ENCODE measurements around the gene MORN5.

MORN5 gene

GRCh38 chr9:122145592-122145863, 14.2 kb upstream of the MORN5 start:
- H3K27me3 ChIP-seq, result no peaks in the 10 kb centered on the region
- no peaks in the 10 kb centered on the region for H3K9me3 ChIP-seq (replicated peaks in 1 of 11)
- peaks cover 80 to 95% (median 91%) of the 10 kb centered on the region in 11 experiments for H3K36me3 ChIP-seq
- H3K27ac ChIP-seq, result no peak overlapping the region
- no peak overlapping the region for H3K4me2 ChIP-seq
- H3K9ac ChIP-seq, result no peak overlapping the region
- no peaks in the 10 kb centered on the region for H3K4me1 ChIP-seq
- H3K4me3 ChIP-seq, result no peak overlapping the region
- H4K20me1 ChIP-seq, result peaks cover 0 to 29% (median 20%) of the 10 kb centered on the region in 11 experiments; a peak in 11 of 22 replicates
- TF ChIP-seq Cebpa-rat (IDR thresholded peaks at IDR 0.05), result no peak

DNA sequence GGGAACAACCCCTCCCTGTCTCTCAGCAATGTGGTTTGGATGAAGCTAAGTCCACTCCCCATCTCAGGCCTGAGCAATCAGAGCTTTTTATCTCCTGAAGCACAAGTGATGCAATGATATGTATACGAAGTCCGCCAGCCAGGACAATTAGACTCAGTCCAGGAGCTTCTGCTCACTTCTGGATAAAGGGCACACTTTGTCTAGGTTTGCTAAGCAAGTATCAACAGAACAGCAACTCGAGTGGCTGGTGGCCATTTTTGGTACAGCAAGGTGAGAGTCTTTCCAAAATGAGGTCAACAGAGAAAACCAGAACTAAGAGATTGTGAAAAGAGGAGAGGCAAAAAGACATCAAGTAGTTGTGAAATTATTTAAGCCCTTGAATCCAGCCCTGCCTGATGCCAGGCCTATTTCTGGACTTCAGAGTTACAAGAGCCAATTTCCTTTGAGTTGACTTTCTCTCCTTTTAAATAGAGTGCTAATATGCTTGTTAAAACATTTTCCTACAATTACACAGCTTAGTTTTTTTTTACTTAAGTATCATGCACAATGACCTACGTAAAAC, 8.4 kb upstream of the MORN5 start:
- peaks cover 0 to 67% (median 46%) of the 10 kb centered on the region in 11 experiments; a peak in 17 of 22 replicates for H4K20me1 ChIP-seq
- H3K9ac ChIP-seq, result no peak overlapping the region
- H3K36me3 ChIP-seq, result peaks cover 58 to 73% (median 64%) of the 10 kb centered on the region in 11 experiments
- no peak overlapping the region for H3K4me3 ChIP-seq
- no peak overlapping the region for H3K27ac ChIP-seq
- no peak overlapping the region for H3K4me2 ChIP-seq
- 0 out of 22 replicates have a peak, but pooled peaks of 1 of the 11 experiments have one; percentile 12 for TF ChIP-seq Cebpa-rat (IDR thresholded peaks at IDR 0.05)
- H3K27me3 ChIP-seq, result no peaks in the 10 kb centered on the region
- H3K4me1 ChIP-seq, result peaks cover 0 to 22% (median 2%) of the 10 kb centered on the region in 10 experiments; a peak in 10 of 20 replicates
- no peaks in the 10 kb centered on the region for H3K9me3 ChIP-seq (replicated peaks in 1 of 11)

DNA sequence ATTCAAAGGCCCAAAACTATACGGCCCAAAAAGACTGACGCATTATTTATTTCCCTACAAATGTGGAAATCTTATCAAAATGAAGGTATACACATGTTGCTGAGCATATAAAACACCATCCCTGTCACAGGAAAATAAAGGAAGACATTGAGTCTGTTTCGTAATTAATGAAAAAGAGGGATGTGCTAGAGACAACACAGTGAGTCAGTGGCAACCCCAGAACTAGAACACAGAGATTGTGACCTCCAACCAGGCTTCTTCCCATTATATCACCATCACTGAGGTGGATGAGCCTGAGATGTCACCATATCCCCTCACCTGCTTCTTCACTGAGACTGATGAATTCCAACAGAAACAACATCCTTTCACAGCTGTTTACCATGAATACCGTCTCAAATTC, 3.9 kb upstream of the MORN5 start:
- no peaks in the 10 kb centered on the region for H3K9me3 ChIP-seq (replicated peaks in 1 of 11)
- no peak overlapping the region for H3K27ac ChIP-seq
- H3K4me1 ChIP-seq, result peaks cover 19 to 47% (median 21%) of the 10 kb centered on the region in 10 experiments; a peak in 19 of 20 replicates
- no peak overlapping the region; a peak in 1 of 22 replicates for H3K9ac ChIP-seq
- H3K4me2 ChIP-seq, result peak overlapping the region in 5 of 11 experiments; percentile 1 to 24 (median 9); a peak in 5 of 22 replicates
- no peak for TF ChIP-seq Cebpa-rat (IDR thresholded peaks at IDR 0.05)
- H3K27me3 ChIP-seq, result no peaks in the 10 kb centered on the region
- peaks cover 0 to 65% (median 51%) of the 10 kb centered on the region in 11 experiments; a peak in 17 of 22 replicates for H4K20me1 ChIP-seq
- peaks cover 18 to 29% (median 21%) of the 10 kb centered on the region in 11 experiments; a peak in 20 of 22 replicates for H3K36me3 ChIP-seq
- no peak overlapping the region for H3K4me3 ChIP-seq

DNA sequence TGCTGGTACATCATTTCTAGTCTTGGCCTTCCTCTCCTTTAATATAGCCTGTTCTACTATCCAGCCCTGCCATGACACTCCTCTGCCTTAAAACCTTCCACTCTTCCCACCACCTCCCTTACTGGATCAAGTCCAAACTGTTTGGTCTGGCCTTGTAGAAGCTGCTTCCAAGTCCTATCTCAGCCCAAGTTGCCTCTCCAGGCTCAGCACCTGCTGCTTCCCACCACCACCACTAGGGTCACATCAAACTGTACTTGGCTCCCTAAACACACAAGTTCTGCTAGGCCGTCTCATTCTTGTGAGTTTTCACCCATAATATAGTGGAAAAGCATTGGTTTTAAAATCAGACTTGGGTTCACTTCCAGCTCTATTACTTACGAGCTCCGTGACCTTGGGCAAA, 1.5 kb upstream of the MORN5 start:
- H3K4me3 ChIP-seq, result peak overlapping the region in 2 of 10 experiments; percentile 96; a peak in 4 of 20 replicates

GRCh38 chr9:122159925-122160246, 178 bp downstream of the MORN5 start:
- no peak for TF ChIP-seq Cebpa-rat (IDR thresholded peaks at IDR 0.05)
- Histone ChIP-seq H3K9me3 (replicated peaks in 1 of 11) (peaks cover 11 to 19% (median 16%) of the 10 kb centered on the region in 11 experiments; a peak in 21 of 22 replicates), H4K20me1 (peaks cover 0 to 31% (median 23%) of the 10 kb centered on the region in 11 experiments; a peak in 15 of 22 replicates), H3K4me3 (peak overlapping the region; percentile 85 to 100 (median 96)), H3K27me3 (no peaks in the 10 kb centered on the region), H3K4me2 (peak overlapping the region; percentile 46 to 98 (median 86)), H3K36me3 (peaks cover 0 to 7% (median 0%) of the 10 kb centered on the region in 11 experiments; a peak in 2 of 22 replicates), H3K4me1 (peaks cover 19 to 41% (median 21%) of the 10 kb centered on the region in 10 experiments; a peak in 19 of 20 replicates), H3K27ac (peak overlapping the region in 4 of 11 experiments; percentile 82 to 88 (median 86); a peak in 4 of 22 replicates), H3K9ac (peak overlapping the region in 6 of 11 experiments; percentile 91 to 94 (median 91); a peak in 7 of 22 replicates)

More for the DNA sequence above, 1.5 kb upstream of the MORN5 start:
- Histone ChIP-seq H3K4me1 (peaks cover 19 to 47% (median 21%) of the 10 kb centered on the region in 10 experiments; a peak in 19 of 20 replicates), H3K9ac (no peak overlapping the region), H3K4me2 (peak overlapping the region; percentile 45 to 98 (median 86)), H4K20me1 (peaks cover 0 to 46% (median 35%) of the 10 kb centered on the region in 11 experiments; a peak in 17 of 22 replicates), H3K9me3 (replicated peaks in 1 of 11) (peaks cover 11 to 17% (median 15%) of the 10 kb centered on the region in 11 experiments; a peak in 21 of 22 replicates), H3K27ac (no peak overlapping the region), H3K27me3 (no peaks in the 10 kb centered on the region), H3K36me3 (peaks cover 0 to 7% (median 0%) of the 10 kb centered on the region in 11 experiments; a peak in 5 of 22 replicates)
- no peak for TF ChIP-seq Cebpa-rat (IDR thresholded peaks at IDR 0.05)

GRCh38 chr9:122162415-122162814, 2.7 kb downstream of the MORN5 start:
- Histone ChIP-seq H3K4me1 (peaks cover 11 to 21% (median 18%) of the 10 kb centered on the region in 10 experiments; a peak in 19 of 20 replicates), H3K9ac (no peak overlapping the region), H3K4me3 (no peak overlapping the region), H3K27ac (no peak overlapping the region), H3K4me2 (no peak overlapping the region), H3K36me3 (no peaks in the 10 kb centered on the region), H4K20me1 (peaks cover 0 to 9% (median 6%) of the 10 kb centered on the region in 11 experiments; a peak in 10 of 22 replicates), H3K27me3 (no peaks in the 10 kb centered on the region), H3K9me3 (replicated peaks in 1 of 11) (peaks cover 11 to 19% (median 16%) of the 10 kb centered on the region in 11 experiments; a peak in 21 of 22 replicates)
- no peak for TF ChIP-seq Cebpa-rat (IDR thresholded peaks at IDR 0.05)

DNA sequence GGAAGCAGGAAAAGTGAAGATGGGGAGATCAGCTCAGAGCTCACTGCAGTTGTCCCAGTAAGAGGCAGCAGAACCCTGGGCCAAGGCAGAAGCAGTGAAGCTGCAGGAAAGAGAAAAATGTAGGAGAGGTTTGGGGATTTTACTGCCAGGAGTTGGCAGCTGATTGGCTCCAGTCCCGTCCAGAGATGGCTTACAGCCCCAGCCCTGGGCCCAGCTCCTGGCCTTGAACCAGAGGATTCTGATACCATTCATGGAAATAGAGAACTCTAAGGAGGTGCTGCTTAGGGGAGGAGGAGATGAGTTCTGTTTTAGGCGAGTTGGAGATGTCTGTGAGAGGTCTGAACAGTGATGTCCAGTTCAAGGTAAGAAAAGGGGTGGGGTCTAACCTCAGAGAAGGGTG, 4.6 kb downstream of the MORN5 start:
- no peak for TF ChIP-seq Cebpa-rat (IDR thresholded peaks at IDR 0.05)
- H3K4me2 ChIP-seq, result no peak overlapping the region
- peaks cover 0 to 9% (median 6%) of the 10 kb centered on the region in 10 experiments; a peak in 11 of 20 replicates for H3K4me1 ChIP-seq
- peaks cover 11 to 19% (median 16%) of the 10 kb centered on the region in 11 experiments; a peak in 21 of 22 replicates for H3K9me3 ChIP-seq (replicated peaks in 1 of 11)
- H3K9ac ChIP-seq, result no peak overlapping the region
- no peaks in the 10 kb centered on the region for H3K27me3 ChIP-seq
- H3K27ac ChIP-seq, result no peak overlapping the region
- H4K20me1 ChIP-seq, result no peaks in the 10 kb centered on the region
- no peaks in the 10 kb centered on the region for H3K36me3 ChIP-seq
- H3K4me3 ChIP-seq, result no peak overlapping the region

GRCh38 chr9:122168356-122168755, 8.6 kb downstream of the MORN5 start:
- Histone ChIP-seq H3K9me3 (replicated peaks in 1 of 11) (0 out of 22 replicates have a peak, but pooled peaks cover 0 to 1% (median 0%) of the 10 kb centered on the region in 11 experiments), H3K27ac (no peak overlapping the region), H4K20me1 (no peaks in the 10 kb centered on the region), H3K9ac (no peak overlapping the region), H3K4me1 (no peaks in the 10 kb centered on the region), H3K4me3 (no peak overlapping the region), H3K27me3 (no peaks in the 10 kb centered on the region), H3K4me2 (no peak overlapping the region), H3K36me3 (no peaks in the 10 kb centered on the region)
- no peak for TF ChIP-seq Cebpa-rat (IDR thresholded peaks at IDR 0.05)

- no peaks in the 10 kb centered on the region for H3K9me3 ChIP-seq (replicated peaks in 1 of 11)
- no peaks in the 10 kb centered on the region for H3K4me1 ChIP-seq
- no peak overlapping the region for H3K27ac ChIP-seq
- no peaks in the 10 kb centered on the region for H4K20me1 ChIP-seq
- no peak overlapping the region for H3K4me2 ChIP-seq
- no peak for TF ChIP-seq Cebpa-rat (IDR thresholded peaks at IDR 0.05)
- no peaks in the 10 kb centered on the region for H3K27me3 ChIP-seq
- H3K9ac ChIP-seq, result no peak overlapping the region
- no peak overlapping the region for H3K4me3 ChIP-seq
- H3K36me3 ChIP-seq, result no peaks in the 10 kb centered on the region
Measured at GRCh38 chr9:122172131-122172530, 12.4 kb downstream of the MORN5 start.

Measured in BLaER1 treated with 17β-estradiol and CSF1 and Interleukin-3, amounts not matched to agents 10 nM and 100 nM (cell line).